PC-3 (cell line): Measurements from ENCODE around the gene ARPC4. TPM values are rescaled to one million over a fixed set of nuclear protein-coding genes. Genes with fewer than 3 reads are reported as not detected.

Source experiments
- ATAC-seq: fragments of 200-7000 bp; cut with Tn5 transposase; 2 replicates; pipeline ENCODE4 v1.9.1; 2020; ENCODE audit warnings: mild to moderate bottlenecking, moderate library complexity
- BruUV-seq: library from RNA; stranded (reverse); fragments of 400-500 nt; replicated peaks from 2 replicates; lab custom pipeline; 2021; lab: Mats Ljungman, UMichigan
- CTCF ChIA-PET: fragments of 300-600 bp; sonication (Branson Sonifier 250); formaldehyde crosslinking; loops from one replicate; lab custom pipeline; 2022; ENCODE audit warnings: antibody characterized with exemption; lab: Charles Lee
- POLR2A ChIA-PET: fragments of 300-600 bp; sonication (Branson Sonifier 250); formaldehyde crosslinking; loops from one replicate; lab custom pipeline; 2022; ENCODE audit warnings: antibody characterized with exemption; ENCODE audit not compliant: unreplicated experiment; lab: Charles Lee
- DNase-seq: peaks from one replicate; pipeline ENCODE4 v3.0.0-alpha.2; 2015
- H2AFZ ChIP-seq: fragments of 300-600 bp; sonication (generic); 2 replicates; pipeline ENCODE4 v1.6.0; 2016; ENCODE audit warnings: antibody characterized with exemption, low read length
- H3F3A ChIP-seq: fragments of 300-600 bp; sonication (generic); one replicate; pipeline ENCODE4 v1.6.0; 2017; ENCODE audit warnings: antibody characterized with exemption, low read length, control low read depth, mild to moderate bottlenecking; ENCODE audit not compliant: unreplicated experiment
- H3K27ac ChIP-seq: fragments of 300-600 bp; sonication (generic); 2 replicates; pipeline ENCODE4 v1.5.1; 2016; ENCODE audit warnings: mild to moderate bottlenecking, low read length
- H3K27me3 ChIP-seq: fragments of 300-600 bp; sonication (generic); 2 replicates; pipeline ENCODE4 v1.6.1; 2016; ENCODE audit warnings: low read length, mixed read lengths
- H3K36me3 ChIP-seq: fragments of 300-600 bp; sonication (generic); 2 replicates; pipeline ENCODE4 v1.6.1; 2016; ENCODE audit warnings: low read depth, mixed run types, low read length, mixed read lengths
- H3K4me1 ChIP-seq: fragments of 300-600 bp; sonication (generic); 2 replicates; pipeline ENCODE4 v1.5.1; 2016; ENCODE audit warnings: low read length; ENCODE audit not compliant: insufficient read depth
- H3K4me2 ChIP-seq: fragments of 300-600 bp; sonication (generic); 2 replicates; pipeline ENCODE4 v1.6.0; 2016; ENCODE audit warnings: low read length
- H3K4me3 ChIP-seq: fragments of 300-600 bp; sonication (generic); 2 replicates; pipeline ENCODE4 v1.5.1; 2016; ENCODE audit warnings: mild to moderate bottlenecking, low read length, mixed read lengths
- H3K79me2 ChIP-seq: fragments of 300-600 bp; sonication (generic); 2 replicates; pipeline ENCODE4 v1.6.1; 2017; ENCODE audit warnings: low read length, mixed read lengths
- H3K9ac ChIP-seq: fragments of 300-600 bp; sonication (generic); 2 replicates; pipeline ENCODE4 v1.6.0; 2016; ENCODE audit warnings: mild to moderate bottlenecking, low read length
- H3K9me2 ChIP-seq: fragments of 300-600 bp; sonication (generic); replicated peaks from 2 replicates; pipeline ENCODE4 v1.6.1; 2016; ENCODE audit warnings: mixed run types, low read length, mixed read lengths
- H3K9me3 ChIP-seq: fragments of 300-600 bp; sonication (generic); 2 replicates; pipeline ENCODE4 v1.6.1; 2016; ENCODE audit warnings: low read length, mixed read lengths
- H4K20me1 ChIP-seq: fragments of 300-600 bp; sonication (generic); 2 replicates; pipeline ENCODE4 v1.6.1; 2016; ENCODE audit warnings: low read length, mixed read lengths
- EZH2 ChIP-seq: fragments of 300-600 bp; sonication (generic); IDR thresholded peaks from one replicate; pipeline ENCODE4 v1.6.1; 2017; ENCODE audit warnings: antibody characterized with exemption, mild to moderate bottlenecking, low read length; ENCODE audit not compliant: unreplicated experiment
- EZH2phosphoT487 ChIP-seq: fragments of 300-600 bp; sonication (generic); IDR thresholded peaks from 2 replicates; pipeline ENCODE4 v1.6.1; 2018; ENCODE audit warnings: mild to moderate bottlenecking, antibody characterized with exemption, low read length, borderline replicate concordance
- intact Hi-C: fragments of 100-400 bp; cut with micrococcal nuclease; formaldehyde crosslinking; loops from 2 replicates; pipeline ENCODE4 v1.9.0; 2023
- total RNA-seq: library from RNA; depleted of rRNA; stranded (reverse); fragments of >200 nt; gene quantifications from 2 replicates; pipeline ENCODE4 v1.2.3, GENCODE V29; 2014
- TF ChIP-seq, protein P1 (sequence below): fragments of 300-600 bp; sonication (generic); conservative IDR thresholded peaks from 2 replicates; pipeline ENCODE4 v1.5.1; 2017; ENCODE audit warnings: antibody characterized with exemption, low read depth, mild to moderate bottlenecking, low read length

Gene ARPC4
- total RNA-seq, 1 experiment from 2014 or later = 223 TPM

DNA sequence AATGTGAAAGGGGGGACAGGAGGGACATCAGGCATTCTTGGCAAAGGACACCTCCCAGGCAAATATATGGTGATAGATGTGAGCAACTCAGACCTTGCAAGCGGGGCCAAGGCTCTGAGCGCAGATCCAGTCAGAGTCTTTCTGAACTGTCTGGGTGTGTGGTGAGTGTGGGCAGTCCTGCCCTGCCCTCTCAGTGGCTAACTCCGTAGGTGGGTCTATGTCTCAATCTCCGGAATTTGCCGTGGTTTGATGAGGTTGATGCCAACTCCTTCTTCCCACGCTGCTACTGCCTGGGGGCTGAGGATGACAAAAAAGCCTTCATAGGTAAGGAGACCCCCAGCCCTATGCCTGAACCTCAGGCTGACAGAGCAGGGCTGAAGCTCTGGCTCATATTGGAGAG lies 24.6 kb downstream of the ARPC4 start:
- Histone ChIP-seq H3K27ac (no peak overlapping the region), H4K20me1 (no peaks in the 10 kb centered on the region), H3K27me3 (no peaks in the 10 kb centered on the region), H3F3A (no peaks in the 10 kb centered on the region), H3K9me3 (no peaks in the 10 kb centered on the region), H3K9me2 (no peaks in the 10 kb centered on the region), H3K79me2 (no peaks in the 10 kb centered on the region), H3K4me1 (no peaks in the 10 kb centered on the region), H2AFZ (no peak overlapping the region), H3K4me2 (no peak overlapping the region), H3K36me3 (no peaks in the 10 kb centered on the region), H3K4me3 (no peak overlapping the region), H3K9ac (no peak overlapping the region)
- DNase-seq (no peak), ATAC-seq (no peak)
- ChIA-PET POLR2A (interaction anchor here (0.7 kb wide), 1 partner anchor 15 kb away, joined by 5 read pairs; no protein-coding TSS in a partner anchor), CTCF (interaction anchor here (1.1 kb wide), 1 partner anchor 129 kb away, joined by 3 read pairs; no protein-coding TSS in a partner anchor)
- no TSS peak for BruUV-seq
- intact Hi-C loops = no loop called here
- TF ChIP-seq EZH2phosphoT487 (no peak), EZH2 (no peak)
- TF ChIP-seq, protein P1, sequence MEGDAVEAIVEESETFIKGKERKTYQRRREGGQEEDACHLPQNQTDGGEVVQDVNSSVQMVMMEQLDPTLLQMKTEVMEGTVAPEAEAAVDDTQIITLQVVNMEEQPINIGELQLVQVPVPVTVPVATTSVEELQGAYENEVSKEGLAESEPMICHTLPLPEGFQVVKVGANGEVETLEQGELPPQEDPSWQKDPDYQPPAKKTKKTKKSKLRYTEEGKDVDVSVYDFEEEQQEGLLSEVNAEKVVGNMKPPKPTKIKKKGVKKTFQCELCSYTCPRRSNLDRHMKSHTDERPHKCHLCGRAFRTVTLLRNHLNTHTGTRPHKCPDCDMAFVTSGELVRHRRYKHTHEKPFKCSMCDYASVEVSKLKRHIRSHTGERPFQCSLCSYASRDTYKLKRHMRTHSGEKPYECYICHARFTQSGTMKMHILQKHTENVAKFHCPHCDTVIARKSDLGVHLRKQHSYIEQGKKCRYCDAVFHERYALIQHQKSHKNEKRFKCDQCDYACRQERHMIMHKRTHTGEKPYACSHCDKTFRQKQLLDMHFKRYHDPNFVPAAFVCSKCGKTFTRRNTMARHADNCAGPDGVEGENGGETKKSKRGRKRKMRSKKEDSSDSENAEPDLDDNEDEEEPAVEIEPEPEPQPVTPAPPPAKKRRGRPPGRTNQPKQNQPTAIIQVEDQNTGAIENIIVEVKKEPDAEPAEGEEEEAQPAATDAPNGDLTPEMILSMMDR = no peak

DNA sequence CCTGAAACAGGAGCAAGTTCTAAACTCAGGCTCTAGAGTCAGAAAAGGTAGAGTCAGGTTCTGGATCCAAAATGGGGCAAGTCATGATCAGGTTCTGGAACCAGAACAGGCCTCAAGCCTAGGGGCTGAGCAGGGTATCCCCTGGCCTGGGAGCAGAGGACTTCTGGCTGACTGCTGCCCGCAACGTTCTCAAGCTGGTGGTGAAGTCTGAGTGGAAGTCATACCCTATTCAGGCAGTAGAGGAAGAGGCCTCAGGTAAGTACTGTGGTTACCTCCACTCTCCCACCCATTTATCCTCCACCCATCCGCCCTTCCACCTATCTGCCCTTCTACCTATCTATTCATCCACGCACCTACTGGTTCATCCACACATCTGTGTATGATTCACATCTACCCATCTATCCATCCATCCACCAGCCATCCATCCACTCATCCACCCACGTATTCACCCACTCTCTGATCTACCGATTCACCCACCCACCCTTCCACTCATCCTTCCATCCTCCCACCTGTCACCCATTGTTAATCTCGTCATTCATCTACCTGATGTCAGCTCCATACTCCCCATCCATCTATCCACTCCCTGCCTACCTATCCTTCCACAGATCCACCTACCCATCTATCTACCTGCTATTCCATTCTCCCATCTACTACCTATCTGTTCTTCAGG lies 25.9 kb downstream of the ARPC4 start:
- Histone ChIP-seq H3F3A (no peaks in the 10 kb centered on the region), H4K20me1 (no peaks in the 10 kb centered on the region), H3K4me3 (no peak overlapping the region), H3K27me3 (no peaks in the 10 kb centered on the region), H3K9me3 (no peaks in the 10 kb centered on the region), H3K4me2 (no peak overlapping the region), H3K9ac (no peak overlapping the region), H3K27ac (no peak overlapping the region), H3K36me3 (no peaks in the 10 kb centered on the region), H3K79me2 (no peaks in the 10 kb centered on the region), H2AFZ (no peak overlapping the region), H3K9me2 (no peaks in the 10 kb centered on the region), H3K4me1 (no peaks in the 10 kb centered on the region)
- DNase-seq (no peak), ATAC-seq (no peak)
- BruUV-seq = no TSS peak
- ChIA-PET POLR2A (no interaction called here), CTCF (no interaction called here)
- no peak for TF ChIP-seq EZH2phosphoT487
- no peak for TF ChIP-seq EZH2
- TF ChIP-seq, protein P1 = no peak
- intact Hi-C loops = no loop called here

DNA sequence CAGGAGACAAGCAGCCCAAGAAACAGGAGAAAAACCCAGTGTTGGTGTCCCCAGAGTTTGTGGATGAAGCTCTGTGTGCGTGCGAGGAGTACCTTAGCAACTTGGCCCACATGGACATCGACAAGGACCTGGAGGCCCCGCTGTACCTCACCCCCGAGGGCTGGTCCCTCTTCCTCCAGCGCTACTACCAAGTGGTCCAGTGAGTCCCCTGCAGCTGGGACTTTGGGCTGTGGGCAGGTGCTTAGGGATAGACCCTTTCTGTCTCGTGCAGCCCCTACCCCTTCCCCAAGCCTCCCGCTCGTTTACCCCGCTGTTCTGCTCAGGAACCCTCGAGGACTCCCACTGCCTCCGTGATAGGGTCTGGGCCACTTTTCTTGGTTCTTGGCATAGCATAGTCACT lies 27.7 kb downstream of the ARPC4 start:
- no peaks in the 10 kb centered on the region for H3K9me3 ChIP-seq
- no peaks in the 10 kb centered on the region for H3K27me3 ChIP-seq
- no peak overlapping the region for H3K4me2 ChIP-seq
- H2AFZ ChIP-seq = no peak overlapping the region
- no peaks in the 10 kb centered on the region for H3K9me2 ChIP-seq
- no peaks in the 10 kb centered on the region for H3K4me1 ChIP-seq
- ChIA-PET POLR2A (no interaction called here), CTCF (no interaction called here)
- intact Hi-C loops = no loop called here
- H3K4me3 ChIP-seq = no peak overlapping the region
- H3K36me3 ChIP-seq = no peaks in the 10 kb centered on the region
- no peak overlapping the region for H3K27ac ChIP-seq
- BruUV-seq = no TSS peak
- H3K9ac ChIP-seq = no peak overlapping the region
- TF ChIP-seq EZH2phosphoT487 = no peak
- TF ChIP-seq EZH2 = no peak
- TF ChIP-seq, protein P1 = no peak
- H3K79me2 ChIP-seq = no peaks in the 10 kb centered on the region
- DNase-seq = no peak
- no peaks in the 10 kb centered on the region for H4K20me1 ChIP-seq
- ATAC-seq = no peak
- no peaks in the 10 kb centered on the region for H3F3A ChIP-seq
